Dedifferentiated amniotic fluid mesenchymal stem cell (primary cell): ENCODE results near the gene SCN1B.
"Not testable (repeated sequence)": the region's sequence is repeated elsewhere in the genome, so short reads cannot be mapped to it uniquely, and the experiment has no call there.

ENCODE experiments used
- DNase-seq: peaks from one replicate; pipeline ENCODE4 v3.0.0-alpha.2; 2016; ENCODE audit errors: extremely low spot score

SCN1B gene

GRCh38 chr19:35000647-35001501, 29.4 kb upstream of the SCN1B start:
- DNase-seq: no peak

GRCh38 chr19:35002037-35002535, 28.2 kb upstream of the SCN1B start:
- no peak for DNase-seq

GRCh38 chr19:35004517-35005255, 25.6 kb upstream of the SCN1B start:
- no peak for DNase-seq

- DNase-seq: no peak
These were observed 24.9 kb upstream of the SCN1B start for GRCh38 chr19:35005256-35005977.

GRCh38 chr19:35006007-35006341, 24.3 kb upstream of the SCN1B start:
- not testable (repeated sequence) for DNase-seq

- DNase-seq: no peak
These were observed 23.8 kb upstream of the SCN1B start for GRCh38 chr19:35006342-35006998.

- DNase-seq: no peak
These were observed 23.3 kb upstream of the SCN1B start for GRCh38 chr19:35006999-35007365.

GRCh38 chr19:35007427-35007826, 22.8 kb upstream of the SCN1B start:
- not testable (repeated sequence) for DNase-seq

- no peak for DNase-seq
These were observed 21.4 kb upstream of the SCN1B start for GRCh38 chr19:35008891-35009341.

GRCh38 chr19:35009424-35010415, 20.6 kb upstream of the SCN1B start:
- DNase-seq: no peak

GRCh38 chr19:35011091-35011689, 19.1 kb upstream of the SCN1B start:
- no peak for DNase-seq

- no peak for DNase-seq
These were observed 18.3 kb upstream of the SCN1B start for GRCh38 chr19:35011737-35012682.

GRCh38 chr19:35013041-35013819, 17.0 kb upstream of the SCN1B start:
- no peak for DNase-seq

- no peak for DNase-seq
These were observed 16.2 kb upstream of the SCN1B start for GRCh38 chr19:35013820-35014754.

GRCh38 chr19:35014774-35015173, 15.5 kb upstream of the SCN1B start:
- not testable (repeated sequence) for DNase-seq

GRCh38 chr19:35015270-35015953, 14.9 kb upstream of the SCN1B start:
- DNase-seq: no peak
